GM12878 (cell line): ENCODE results near the gene TNIP2. TPM values are rescaled to one million over a fixed set of nuclear protein-coding genes. Genes with fewer than 3 reads are reported as not detected.

ENCODE experiments used
- ATAC-seq: fragments of 200-7000 bp; cut with Tn5 transposase; 3 replicates; pipeline ENCODE4 v1.9.1; 2020; ENCODE audit warnings: mild to moderate bottlenecking, moderate library complexity
- BruUV-seq: library from RNA; stranded (reverse); fragments of 400-500 nt; replicated peaks from 2 replicates; lab custom pipeline; 2021; lab: Mats Ljungman, UMichigan
- CTCF ChIA-PET: fragments of 300-600 bp; sonication (Branson Sonifier 250); formaldehyde crosslinking; extraction: SDS; loops from one replicate; lab custom pipeline; 2021; ENCODE audit warnings: inconsistent platforms; lab: Yijun Ruan, JAX
- POLR2A ChIA-PET: fragments of 350-600 bp; formaldehyde crosslinking; extraction: SDS; loops from one replicate; lab custom pipeline; 2021; ENCODE audit warnings: inconsistent platforms; lab: Charles Lee
- RAD21 ChIA-PET: fragments of 300-600 bp; sonication (Branson Sonifier 250); formaldehyde crosslinking; loops from one replicate; lab custom pipeline; 2023; ENCODE audit warnings: antibody characterized with exemption; ENCODE audit not compliant: unreplicated experiment; lab: Charles Lee
- SMC1A ChIA-PET: fragments of 300-600 bp; sonication (Branson Sonifier 250); formaldehyde crosslinking; loops from one replicate; lab custom pipeline; 2023; ENCODE audit not compliant: unreplicated experiment, uncharacterized antibody; lab: Charles Lee
- DNase-seq: peaks from one replicate; pipeline ENCODE4 v3.0.0-alpha.2; 2011; ENCODE audit warnings: low read depth, low spot score
- FAIRE-seq: peaks from 3 replicates; lab custom pipeline; 2011; peaks lifted over from hg19 to GRCh38; lab: Jason Lieb, UNC
- H2AFZ ChIP-seq: 2 replicates; pipeline ENCODE4 v1.6.0; 2011; ENCODE audit warnings: low read depth, low read length, control low read depth; ENCODE audit not compliant: control insufficient read depth
- H3K27ac ChIP-seq: 2 replicates; pipeline ENCODE4 v1.5.1; 2011; ENCODE audit warnings: control low read depth; ENCODE audit not compliant: control insufficient read depth, insufficient read depth
- H3K27me3 ChIP-seq, 2 experiments: replicated peaks in 1 of 2; 2 replicates each; pipeline versions ENCODE4 v1.6.0 to v1.6.1; 2011; ENCODE audit warnings: low read length in 1 of 2; ENCODE audit not compliant: control insufficient read depth in 2 of 2, insufficient read depth in 2 of 2
- H3K36me3 ChIP-seq, 2 experiments: 2 replicates each; pipeline ENCODE4 v1.5.1; 2011; ENCODE audit warnings: low read length in 1 of 2; ENCODE audit not compliant: control insufficient read depth in 2 of 2, insufficient read depth in 2 of 2
- H3K4me1 ChIP-seq: 2 replicates; pipeline ENCODE4 v1.6.1; 2011; ENCODE audit warnings: mild to moderate bottlenecking, low read length, moderate library complexity, mixed read lengths; ENCODE audit not compliant: control insufficient read depth, insufficient read depth
- H3K4me2 ChIP-seq: 2 replicates; pipeline ENCODE4 v1.6.0; 2011; ENCODE audit warnings: control low read depth; ENCODE audit not compliant: control insufficient read depth, insufficient read depth
- H3K4me3 ChIP-seq: fragments of 200-600 bp; sonication (generic); 2 replicates; pipeline ENCODE4 v1.5.1; 2016
- H3K79me2 ChIP-seq: 2 replicates; pipeline ENCODE4 v1.6.0; 2011; ENCODE audit warnings: low read length; ENCODE audit not compliant: control insufficient read depth, insufficient read depth
- H3K9ac ChIP-seq: 2 replicates; pipeline ENCODE4 v1.8.0; 2011; ENCODE audit warnings: low read length, control low read depth, mixed read lengths; ENCODE audit not compliant: control insufficient read depth, insufficient read depth
- H3K9me3 ChIP-seq: replicated peaks from 3 replicates; pipeline ENCODE4 v1.5.1; 2011; ENCODE audit warnings: mild to moderate bottlenecking, low read length; ENCODE audit not compliant: control insufficient read depth, insufficient read depth
- H4K20me1 ChIP-seq: 2 replicates; pipeline ENCODE4 v1.6.0; 2011; ENCODE audit not compliant: control insufficient read depth, insufficient read depth
- BCL3 ChIP-seq: IDR thresholded peaks from 2 replicates; pipeline ENCODE4 v1.6.1; 2011; ENCODE audit warnings: borderline replicate concordance, low read depth, mild to moderate bottlenecking, moderate library complexity, low read length; ENCODE audit not compliant: insufficient read depth, poor library complexity, severe bottlenecking
- RCOR1 ChIP-seq: conservative IDR thresholded peaks from 2 replicates; pipeline ENCODE4 v1.6.1; 2012; ENCODE audit warnings: low read depth, low read length, improper control_type of control experiment
- WGBS: methylation state at CpG from one replicate; pipeline ENCODE4 v1.1.6; 2016; ENCODE audit warnings: low lambda C conversion rate; ENCODE audit not compliant: insufficient replicate concordance, insufficient coverage; ENCODE audit errors: missing lambda C conversion rate; 5-methylcytosine and 5-hydroxymethylcytosine counted together
- in situ Hi-C: fragments of 300-500 bp; cut with MboI; formaldehyde crosslinking; loops from 9 replicates; pipeline ENCODE4 v1.14.3; 2018; ENCODE audit warnings: mixed read lengths
- intact Hi-C: fragments of 100-400 bp; cut with micrococcal nuclease; formaldehyde crosslinking; loops from one replicate; pipeline ENCODE4 v1.14.2; 2022; ENCODE audit not compliant: unreplicated experiment
- polyA plus RNA-seq, 11 experiments: library from polyadenylated mRNA; depleted of rRNA in 4 of 11; unstranded in 6 of 11; stranded (reverse) in 5 of 11; fragments of >200 nt; fragmentation: Nextera tagmentation in 4 of 11; fragmentation: Illumina TruSeq in 1 of 11; extraction: Ambion mirVana in 4 of 11; extraction: Trizol in 1 of 11; gene quantifications; 1 replicate in 1 of 11; 2 replicates in 10 of 11; pipeline versions ENCODE4 v1.2.1 to v1.2.3, GENCODE V29; 2011 to 2016; ENCODE audit warnings: inconsistent platforms in 2 of 11, missing spikeins in 2 of 11, low read depth in 1 of 11
- total RNA-seq, 4 experiments: library from RNA; depleted of rRNA in 3 of 4; stranded (reverse); fragments of >200 nt in 3 of 4; fragmentation: Illumina TruSeq in 1 of 4; extraction: Trizol in 1 of 4; gene quantifications; 2 replicates each; pipeline versions ENCODE4 v1.2.1 to v1.2.3, GENCODE V29; 2013 to 2021

TNIP2 gene
- total and polyA plus RNA-seq, 10 of the 15 experiments (the other 5 are each of a cell fraction or from before 2014, with no cell fraction given), result 1.4 to 64.9 (median 45.5) TPM

GRCh38 chr4:2803624-2804448 lies 47.7 kb upstream of the TNIP2 start:
- intact Hi-C loops, result no loop called here
- peaks cover 41% of the 10 kb centered on the region for H3K79me2 ChIP-seq
- no peak overlapping the region for H3K4me3 ChIP-seq
- peak; percentile 67 for TF ChIP-seq BCL3
- no peak for TF ChIP-seq RCOR1
- no peak for ATAC-seq
- no peak for DNase-seq
- H2AFZ ChIP-seq, result no peak overlapping the region
- ChIA-PET POLR2A (interaction anchor here (0.9 to 1.0 kb wide), 2 partner anchors 9 to 25 kb away, joined by 3 read pairs; no protein-coding TSS in a partner anchor), SMC1A (interaction anchor here (1.0 to 1.1 kb wide), 2 partner anchors 8 to 9 kb away, joined by 3 to 4 read pairs; no protein-coding TSS in a partner anchor), RAD21 (interaction anchor here (1.2 to 1.5 kb wide), 2 partner anchors 9 to 16 kb away, joined by 3 read pairs; no protein-coding TSS in a partner anchor), CTCF (interaction anchor here (0.6 to 1.5 kb wide), 4 partner anchors 17 to 206 kb away, joined by 3 read pairs; no protein-coding TSS in a partner anchor)
- no peaks in the 10 kb centered on the region for H4K20me1 ChIP-seq
- in situ Hi-C loops, result no loop called here
- H3K36me3 ChIP-seq, result no peaks in the 10 kb centered on the region; a peak in 2 of 4 replicates
- no peaks in the 10 kb centered on the region for H3K9me3 ChIP-seq
- no peak overlapping the region for H3K27ac ChIP-seq
- no TSS peak for BruUV-seq
- H3K4me1 ChIP-seq, result peaks cover 56% of the 10 kb centered on the region
- no peak for FAIRE-seq
- H3K4me2 ChIP-seq, result peak overlapping the region; percentile 13
- no peak overlapping the region for H3K9ac ChIP-seq
- H3K27me3 ChIP-seq, result no peaks in the 10 kb centered on the region
- 92% methylated on average over 20 of the region's 20 CpGs for WGBS
